HG03520 (cell line): ENCODE measurements around the gene LMNTD2.
A peak's percentile ranks its signal among the peaks of the same experiment; 100 is the strongest.

Source experiments
- ATAC-seq: cut with Tn5 transposase; IDR thresholded peaks from one replicate; pipeline ENCODE4 v1.9.1; 2021; ENCODE audit warnings: mild to moderate bottlenecking, moderate library complexity; ENCODE audit not compliant: unreplicated experiment

The LMNTD2 gene

GRCh38 chr11:568306-569157 is 8.0 kb upstream of the LMNTD2 start:
- ATAC-seq, result peak; percentile 83

- ATAC-seq, result no peak
Measured at GRCh38 chr11:567629-568292, 7.2 kb upstream of the LMNTD2 start.

GRCh38 chr11:567011-567628 is 6.6 kb upstream of the LMNTD2 start:
- no peak for ATAC-seq

DNA sequence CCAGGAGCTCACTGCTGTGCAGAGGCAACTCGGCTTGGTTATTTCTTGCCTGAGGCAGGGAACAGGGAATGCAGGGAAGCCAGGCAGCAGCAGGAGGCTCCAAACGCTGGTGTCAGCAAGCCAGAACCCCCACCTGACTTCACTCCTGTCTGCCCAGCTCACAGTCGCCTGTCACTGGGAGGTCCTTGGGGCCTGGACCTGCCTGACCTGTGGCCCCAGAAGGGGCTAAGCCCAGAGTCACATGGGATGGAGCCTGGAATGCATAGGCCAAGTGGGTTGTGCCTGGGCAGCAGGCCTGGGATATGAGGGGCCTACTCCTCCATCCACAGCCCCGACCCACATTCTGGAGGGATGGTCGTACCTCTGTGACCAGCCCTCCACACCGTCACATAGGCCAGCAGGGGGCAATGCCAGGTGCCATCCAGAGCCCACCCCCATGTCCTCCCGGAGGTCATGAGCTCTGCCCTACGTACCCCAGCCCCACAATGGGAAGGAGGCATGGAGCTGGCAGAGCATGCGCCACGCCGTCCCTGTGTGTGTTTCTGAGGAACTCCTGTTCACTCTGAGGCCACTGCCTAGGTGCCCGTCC is 5.5 kb upstream of the LMNTD2 start:
- no peak for ATAC-seq

DNA sequence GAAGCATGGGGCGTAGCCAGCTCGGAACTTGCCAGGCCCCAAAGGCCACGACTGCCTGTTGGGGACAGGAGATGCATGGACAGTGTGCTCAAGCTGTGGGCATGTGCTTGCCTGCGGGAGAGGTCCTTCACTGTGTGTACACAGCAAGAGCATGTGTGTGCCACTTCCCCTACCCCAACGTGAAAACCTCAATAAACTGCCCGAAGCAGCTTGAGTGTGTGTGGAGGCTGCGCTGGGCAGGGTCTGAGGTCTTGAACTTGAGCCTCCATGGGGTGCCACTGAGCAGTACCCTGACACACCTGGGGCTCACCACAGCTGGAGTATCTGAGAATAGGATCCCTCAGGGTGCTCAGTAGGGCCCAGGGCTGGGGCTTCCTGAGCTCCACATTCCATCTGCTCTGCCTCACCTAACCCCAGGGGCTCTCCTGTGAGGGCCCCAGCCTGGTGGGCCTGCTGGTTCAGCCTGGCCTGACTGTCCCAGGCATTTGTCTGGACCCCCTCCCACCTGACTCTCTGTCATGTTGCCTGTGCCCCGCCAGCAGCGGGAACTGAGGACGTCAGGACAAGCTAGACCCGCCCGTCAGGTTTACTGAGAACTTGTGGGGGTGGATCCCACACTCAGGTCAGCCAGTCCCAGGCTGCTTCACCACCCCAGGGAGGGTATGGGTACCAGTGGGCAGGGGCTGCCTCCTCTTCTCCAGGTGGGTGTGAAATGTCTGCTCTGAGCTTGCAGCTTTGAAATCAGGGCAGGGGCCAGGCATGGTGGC is 3.5 kb upstream of the LMNTD2 start:
- ATAC-seq, result no peak

- no peak for ATAC-seq
Measured at GRCh38 chr11:563066-563811, 2.7 kb upstream of the LMNTD2 start.

- ATAC-seq, result no peak
Measured at GRCh38 chr11:562046-562645, 1.6 kb upstream of the LMNTD2 start.

- peak; percentile 27 for ATAC-seq
Measured at GRCh38 chr11:561148-562003, 838 bp upstream of the LMNTD2 start.

DNA sequence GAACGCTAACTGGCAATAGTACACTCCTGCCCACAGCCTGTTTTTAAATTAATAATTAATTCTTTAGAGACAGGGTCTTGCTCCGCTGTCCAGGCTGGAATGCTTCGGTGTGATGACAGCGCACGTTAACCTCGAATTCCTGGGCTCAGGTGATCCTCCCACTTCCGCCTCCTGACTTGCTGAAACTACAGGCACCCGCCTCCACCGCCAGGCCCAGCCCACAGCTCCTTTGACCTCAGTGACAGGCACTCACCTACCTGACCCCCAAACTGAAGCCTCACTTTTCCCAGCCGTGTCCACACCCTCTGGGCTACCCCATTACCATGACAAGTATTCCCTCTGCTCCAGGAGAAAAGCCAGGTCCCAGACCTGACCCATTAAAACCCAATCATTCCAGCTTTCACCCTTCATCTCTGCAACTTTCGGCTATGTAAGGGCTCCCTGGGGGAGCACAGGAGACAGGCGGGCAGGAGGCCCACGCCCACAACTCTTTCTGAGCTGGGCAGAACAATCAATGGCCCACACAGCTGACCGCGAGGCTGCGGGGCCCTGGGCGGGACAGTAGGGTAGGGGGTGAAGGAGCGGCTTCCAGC is 730 bp downstream of the LMNTD2 start:
- ATAC-seq, result no peak

- no peak for ATAC-seq
Measured at GRCh38 chr11:559020-559620, 1.4 kb downstream of the LMNTD2 start.

DNA sequence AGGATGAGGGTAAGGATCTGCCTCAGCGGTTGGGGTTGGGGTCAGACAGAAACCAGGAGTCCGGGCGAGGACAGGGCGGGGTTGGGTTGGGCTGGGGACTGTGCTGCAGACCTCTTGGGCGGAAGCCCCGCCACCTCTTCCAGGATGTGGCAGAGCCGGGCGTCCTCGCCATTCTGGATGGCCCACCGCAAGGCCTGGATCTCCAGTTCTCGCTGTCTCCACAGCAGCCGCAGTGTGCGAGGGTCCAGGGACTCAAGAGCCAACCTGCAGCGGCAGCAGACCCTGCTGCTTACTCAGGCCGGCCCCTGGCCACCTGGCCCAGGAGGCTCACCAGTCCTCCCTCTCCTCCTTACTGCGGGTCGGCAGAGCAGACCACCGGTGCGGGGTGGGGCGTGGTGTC is 2.0 kb downstream of the LMNTD2 start:
- no peak for ATAC-seq

DNA sequence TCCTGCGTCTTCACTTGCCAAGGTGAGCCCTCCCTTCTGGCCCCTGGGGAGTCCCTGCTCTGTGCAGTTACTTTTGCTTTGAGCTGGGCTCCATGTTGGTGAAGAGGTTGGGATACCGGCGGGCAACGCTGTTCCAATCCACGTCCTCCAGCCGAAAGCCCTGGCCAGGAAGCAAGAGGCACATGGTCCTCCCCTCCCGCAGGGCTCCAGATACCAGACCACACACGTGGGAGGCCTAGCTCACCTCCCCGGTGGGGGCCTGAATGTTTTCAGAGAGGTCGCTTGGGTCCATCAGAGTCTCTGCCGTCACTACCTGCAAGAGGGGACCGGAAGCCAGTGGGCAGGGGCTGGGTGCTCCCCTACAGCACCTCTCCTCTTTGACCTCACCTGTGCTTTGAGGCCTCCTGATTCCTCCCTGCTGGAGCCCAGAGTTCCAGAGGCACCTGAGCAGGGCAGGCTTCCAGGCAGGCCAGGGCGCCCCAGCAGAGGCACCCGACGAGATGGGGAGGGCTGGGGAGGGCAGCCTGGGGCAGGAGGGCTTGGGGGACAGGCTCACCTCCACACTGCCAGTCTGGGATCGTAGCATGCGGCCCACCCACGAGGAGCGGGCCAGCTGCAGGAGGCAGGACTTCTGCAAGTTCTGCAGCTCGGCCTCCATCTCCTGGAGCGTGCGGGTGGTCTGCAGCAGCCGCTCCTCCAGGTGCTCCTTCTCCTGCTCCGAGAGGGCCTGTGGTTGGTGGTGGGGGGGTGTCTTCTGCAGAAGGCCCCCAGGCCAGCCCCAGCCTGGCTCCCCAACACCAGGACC is 3.0 kb downstream of the LMNTD2 start:
- no peak for ATAC-seq

DNA sequence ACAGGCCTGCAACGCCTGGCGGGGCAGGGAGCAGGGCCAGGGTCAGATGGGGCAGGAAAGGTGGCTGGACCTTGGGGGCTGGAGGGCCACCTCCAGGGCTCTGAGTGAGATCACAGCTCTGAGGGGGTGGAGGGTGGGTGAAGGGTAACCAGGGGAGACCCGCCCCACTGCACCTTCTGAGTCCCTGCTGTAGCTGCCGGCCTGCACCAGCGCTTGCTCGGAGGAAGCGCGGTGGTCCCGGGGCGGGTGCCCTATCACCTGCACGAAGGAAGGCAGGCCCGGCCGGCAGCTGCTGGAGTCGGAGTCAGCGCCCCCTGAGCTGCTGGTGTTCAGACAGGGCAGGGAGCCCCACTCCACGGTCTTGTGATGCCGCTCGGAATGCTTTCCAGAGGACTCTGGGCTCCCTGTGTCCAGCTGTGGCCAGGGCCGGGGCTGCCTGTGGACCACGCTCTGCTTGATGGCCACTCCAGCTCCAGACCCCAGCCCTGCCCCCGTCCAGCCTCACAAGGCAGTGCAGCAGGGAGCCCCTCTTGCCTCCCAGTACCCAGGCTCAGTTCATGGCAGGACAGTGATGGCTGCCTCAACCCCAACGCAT is 3.8 kb downstream of the LMNTD2 start:
- no peak for ATAC-seq

GRCh38 chr11:555780-556661 is 4.5 kb downstream of the LMNTD2 start:
- ATAC-seq, result no peak

GRCh38 chr11:555227-555779 is 5.2 kb downstream of the LMNTD2 start:
- ATAC-seq, result no peak
